UCSD-AML1 (cell line): ENCODE data around the gene OR1K1.
"Not testable (repeated sequence)": the region's sequence is repeated elsewhere in the genome, so short reads cannot be mapped to it uniquely, and the experiment has no call there.

Source experiments
- DNase-seq: peaks from one replicate; lab custom pipeline; 2025; ENCODE audit not compliant: unreplicated experiment; lab: John Stamatoyannopoulos, UW

OR1K1 gene, protein sequence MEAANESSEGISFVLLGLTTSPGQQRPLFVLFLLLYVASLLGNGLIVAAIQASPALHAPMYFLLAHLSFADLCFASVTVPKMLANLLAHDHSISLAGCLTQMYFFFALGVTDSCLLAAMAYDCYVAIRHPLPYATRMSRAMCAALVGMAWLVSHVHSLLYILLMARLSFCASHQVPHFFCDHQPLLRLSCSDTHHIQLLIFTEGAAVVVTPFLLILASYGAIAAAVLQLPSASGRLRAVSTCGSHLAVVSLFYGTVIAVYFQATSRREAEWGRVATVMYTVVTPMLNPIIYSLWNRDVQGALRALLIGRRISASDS

GRCh38 chr9:122800066-122801060 lies at the start of gene OR1K1:
TSS of gene OR1K1 (plus strand) at chr9:122800123. CDS start at chr9:122800123, 0 bp downstream.
- no peak for DNase-seq

DNA sequence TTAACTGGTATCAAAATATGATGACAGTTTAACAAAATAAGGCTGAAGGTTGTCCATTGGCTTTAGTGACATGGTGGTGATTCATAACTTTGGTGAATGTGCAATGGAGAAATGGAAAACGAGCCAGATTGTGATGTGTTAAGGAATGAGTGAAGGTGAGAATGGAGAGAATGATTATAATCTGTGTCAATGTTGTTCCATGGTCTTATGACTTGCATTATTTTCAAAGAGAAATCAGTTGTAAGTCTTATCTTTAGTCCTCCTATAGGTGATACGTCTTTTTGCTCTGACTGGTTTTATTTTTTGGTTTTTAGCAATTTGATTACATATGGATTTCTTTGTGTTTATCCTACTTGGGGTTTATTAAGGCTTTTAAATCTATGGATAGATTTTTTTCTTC lies 45.1 kb upstream of the OR1K1 start:
- DNase-seq: no peak

GRCh38 chr9:122767817-122768216 lies 32.1 kb upstream of the OR1K1 start:
- DNase-seq: no peak

DNA sequence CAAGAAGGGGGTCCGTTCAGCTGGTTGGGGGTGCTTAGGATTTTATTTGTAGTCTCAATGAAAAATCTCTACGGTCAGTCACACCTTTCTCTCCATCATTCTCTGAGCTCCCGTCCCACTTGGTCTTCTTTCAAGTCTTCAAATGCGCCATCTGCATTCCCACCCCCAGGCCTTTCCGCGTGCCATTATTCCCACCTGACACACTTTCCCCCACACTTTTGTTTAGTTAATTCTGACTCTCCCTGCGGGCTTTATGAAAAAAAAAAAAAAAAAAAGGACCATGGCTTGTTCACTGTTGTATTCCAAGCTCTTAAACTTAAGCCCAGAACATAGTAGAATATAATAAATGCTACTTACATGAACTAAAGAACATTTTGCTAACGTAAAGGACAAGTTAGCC lies 22.9 kb upstream of the OR1K1 start:
- no peak for DNase-seq

DNA sequence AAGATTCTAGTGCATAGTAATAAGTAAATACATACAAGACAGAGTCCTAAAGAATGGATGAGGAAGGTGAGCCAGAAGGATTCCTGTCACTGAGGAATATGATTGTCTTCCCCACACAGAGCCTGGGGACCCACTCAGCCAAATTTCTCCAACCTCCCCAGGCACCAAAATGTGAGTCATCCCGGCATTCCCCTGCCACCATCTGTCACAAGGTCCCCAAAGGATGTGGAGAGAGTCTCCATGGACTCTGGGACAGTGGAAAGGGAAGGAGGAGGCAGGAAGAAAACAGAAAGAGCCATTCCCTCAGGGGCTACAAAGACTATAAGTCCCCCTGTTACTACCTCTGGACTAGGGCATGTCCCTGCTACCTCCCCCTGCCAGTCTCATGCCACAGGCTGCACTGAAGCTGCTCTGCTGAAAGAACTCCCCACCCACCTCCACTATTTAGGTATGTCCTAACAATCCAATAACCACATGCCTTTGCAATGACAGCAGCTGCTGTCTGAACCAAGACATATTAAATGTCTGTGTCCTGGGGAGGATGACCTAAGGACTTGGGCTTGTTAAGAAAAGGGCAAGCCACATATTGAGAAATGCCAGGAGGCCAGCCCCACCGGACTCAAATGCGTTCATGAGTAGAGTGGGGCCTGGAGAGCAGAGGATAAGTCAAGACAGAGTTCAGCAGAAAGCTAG lies 21.8 kb upstream of the OR1K1 start:
- no peak for DNase-seq

DNA sequence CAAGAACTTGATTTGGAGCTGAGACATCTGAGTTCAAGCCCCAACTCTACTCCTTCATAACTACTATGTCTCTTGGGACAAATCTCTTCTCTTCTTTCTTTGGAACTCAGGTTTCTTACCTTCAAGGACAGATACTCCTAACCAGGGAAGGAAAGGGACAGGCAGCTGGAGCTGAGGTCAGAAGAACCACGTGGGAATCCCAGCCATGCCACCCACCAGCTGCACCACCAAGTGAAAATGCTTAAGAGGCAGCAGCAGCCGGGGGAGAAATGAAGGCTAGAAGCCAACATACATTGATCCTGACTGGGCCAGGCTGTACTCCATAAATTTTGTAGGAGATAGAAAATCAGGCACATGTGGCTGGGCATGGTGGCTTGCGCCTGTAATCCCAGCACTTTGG lies 20.7 kb upstream of the OR1K1 start:
- no peak for DNase-seq

DNA sequence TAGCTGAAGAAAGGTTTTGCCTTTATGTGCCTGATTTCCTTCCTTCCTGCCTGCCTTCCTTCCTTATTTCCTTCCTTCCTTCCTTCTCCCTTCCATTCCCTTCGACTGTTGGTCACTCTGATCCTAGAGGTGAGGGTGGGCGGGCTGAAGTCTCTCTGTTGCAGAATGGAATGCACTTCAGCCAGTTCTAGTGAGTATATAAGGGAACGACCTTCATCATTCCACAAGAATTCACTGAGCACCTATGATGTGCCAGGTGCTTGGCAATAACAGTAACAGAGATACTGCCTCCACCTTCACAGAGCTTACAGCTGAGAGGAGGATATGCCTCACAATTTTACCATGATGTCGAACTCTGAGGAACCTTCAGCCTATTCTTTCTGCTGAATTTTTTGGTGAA lies 19.9 kb upstream of the OR1K1 start:
- no peak for DNase-seq

DNA sequence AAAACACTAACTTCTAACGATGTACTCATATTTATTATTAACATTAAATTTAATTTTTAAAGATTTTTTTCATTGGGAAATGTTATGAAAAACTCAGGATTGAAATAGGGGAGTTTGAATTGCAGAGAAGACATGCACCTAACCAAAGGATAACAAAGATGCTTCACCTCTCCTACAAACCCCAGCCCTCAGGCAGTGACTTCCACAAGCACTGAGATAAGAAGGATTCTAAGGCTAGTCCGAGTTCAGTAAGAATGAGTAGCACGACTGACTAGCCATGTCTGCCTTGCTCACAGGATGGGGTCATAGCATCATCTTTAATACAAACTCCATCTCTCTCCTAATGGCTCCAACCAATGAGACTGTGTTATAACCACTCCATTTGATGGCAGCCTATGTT lies 18.3 kb upstream of the OR1K1 start:
- no peak for DNase-seq

GRCh38 chr9:122785269-122785668 lies 14.7 kb upstream of the OR1K1 start:
- DNase-seq: no peak

DNA sequence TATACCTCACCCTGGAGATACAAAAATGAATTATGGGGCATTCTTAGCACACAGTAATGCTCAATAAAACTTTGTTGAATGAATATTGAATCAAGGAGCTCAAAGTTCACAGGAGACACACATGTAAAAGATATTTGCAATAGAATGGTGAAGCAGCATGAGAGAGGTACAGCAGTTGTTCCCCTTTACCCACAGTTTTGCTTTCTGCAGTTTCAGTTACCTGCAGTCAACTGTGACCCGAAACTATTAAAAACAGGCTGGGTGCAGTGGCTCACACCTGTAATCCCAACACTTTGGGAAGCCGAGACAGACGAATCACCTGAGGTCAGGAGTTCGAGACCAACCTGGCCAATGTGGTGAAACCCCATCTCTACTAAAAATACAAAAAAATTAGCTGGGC lies 13.6 kb upstream of the OR1K1 start:
- DNase-seq: no peak

DNA sequence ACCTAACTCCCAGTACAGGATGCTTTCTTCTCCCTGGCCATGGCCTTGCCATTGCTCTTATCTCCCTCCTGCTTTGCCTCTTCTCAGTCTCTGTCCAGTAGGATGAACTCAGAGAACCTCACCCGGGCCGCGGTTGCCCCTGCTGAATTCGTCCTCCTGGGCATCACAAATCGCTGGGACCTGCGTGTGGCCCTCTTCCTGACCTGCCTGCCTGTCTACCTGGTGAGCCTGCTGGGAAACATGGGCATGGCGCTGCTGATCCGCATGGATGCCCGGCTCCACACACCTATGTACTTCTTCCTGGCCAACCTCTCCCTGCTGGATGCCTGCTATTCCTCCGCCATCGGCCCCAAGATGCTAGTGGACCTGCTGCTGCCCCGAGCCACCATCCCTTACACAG lies 11.1 kb upstream of the OR1K1 start, which contains the start of gene OR5C1:
TSS of gene OR5C1 (plus strand) at position 103 of the 400 bp plus-strand sequence. CDS start at position 103, 0 bp downstream.
- DNase-seq: no peak

GRCh38 chr9:122789256-122790046 lies 10.5 kb upstream of the OR1K1 start:
- DNase-seq: no peak

DNA sequence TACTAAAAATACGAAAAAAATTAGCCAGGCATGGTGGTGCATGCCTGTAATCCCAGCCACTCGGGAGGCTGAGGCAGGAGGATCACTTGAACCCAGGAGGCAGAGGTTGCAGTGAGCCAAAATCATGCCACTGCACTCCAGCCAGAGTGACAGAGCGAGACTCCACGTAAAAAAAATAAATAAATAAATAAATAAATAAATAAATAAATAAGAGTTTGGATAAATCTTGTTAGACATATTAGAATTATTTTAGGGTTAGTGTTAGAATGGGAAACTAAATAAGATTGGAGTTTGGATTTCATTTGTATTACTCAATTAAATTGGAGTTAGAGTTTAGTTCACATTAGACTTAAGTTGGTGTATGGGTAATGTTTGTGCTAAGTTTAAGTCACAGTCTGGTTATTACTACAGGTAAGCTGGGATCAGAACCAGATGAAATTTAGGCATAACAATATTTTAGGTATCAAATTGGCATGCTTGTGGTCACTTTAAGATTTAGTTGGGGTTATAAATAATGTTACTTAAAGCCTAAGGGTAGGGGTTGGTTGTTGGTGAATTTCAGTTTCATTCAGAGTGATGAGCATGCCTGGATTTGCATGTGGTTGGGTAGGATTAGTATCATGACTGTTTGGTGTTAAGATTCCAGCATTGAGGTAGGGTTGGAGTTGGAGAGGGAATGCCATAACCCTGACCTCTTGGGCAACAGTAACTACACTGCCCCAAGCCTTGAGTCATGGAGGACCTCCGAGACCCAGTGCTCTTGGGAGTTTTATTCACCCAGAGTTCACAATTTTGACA lies 7.9 kb upstream of the OR1K1 start:
- no peak for DNase-seq

GRCh38 chr9:122797316-122798063 lies 2.4 kb upstream of the OR1K1 start:
- DNase-seq: no peak

DNA sequence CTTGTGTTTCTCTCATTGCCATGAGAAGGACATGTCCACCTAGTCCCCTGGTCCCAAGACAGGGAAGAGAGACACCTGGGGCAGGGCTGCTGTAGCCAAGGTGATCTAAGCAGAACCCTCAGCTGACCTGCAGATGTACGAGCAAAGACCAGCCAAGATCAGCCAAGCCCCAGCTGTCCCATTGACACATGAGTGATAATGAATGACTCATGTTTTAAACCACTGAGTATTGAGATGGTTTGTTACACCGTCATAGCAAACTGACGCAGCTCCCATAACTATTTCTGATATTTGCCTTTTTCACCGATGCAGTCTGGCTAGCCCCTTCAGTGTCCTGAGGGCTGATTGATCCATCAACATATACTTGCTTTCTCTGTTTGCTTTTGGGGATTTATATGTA lies 6.7 kb downstream of the OR1K1 start:
- DNase-seq: no peak

- no peak for DNase-seq
Observed at GRCh38 chr9:122807271-122807900, 7.5 kb downstream of the OR1K1 start.

GRCh38 chr9:122808141-122808540 lies 8.2 kb downstream of the OR1K1 start:
- DNase-seq: no peak

GRCh38 chr9:122809261-122809660 lies 9.3 kb downstream of the OR1K1 start:
- not testable (repeated sequence) for DNase-seq
